ENCODE results near the gene ANKS1B. TPM values are rescaled to one million over a fixed set of nuclear protein-coding genes. Genes with fewer than 3 reads are reported as not detected.
"Not testable (repeated sequence)": the region's sequence is repeated elsewhere in the genome, so short reads cannot be mapped to it uniquely, and the experiment has no call there.

ANKS1B gene
- polyA plus RNA-seq, 1 donor from 2014 or later = not detected

DNA sequence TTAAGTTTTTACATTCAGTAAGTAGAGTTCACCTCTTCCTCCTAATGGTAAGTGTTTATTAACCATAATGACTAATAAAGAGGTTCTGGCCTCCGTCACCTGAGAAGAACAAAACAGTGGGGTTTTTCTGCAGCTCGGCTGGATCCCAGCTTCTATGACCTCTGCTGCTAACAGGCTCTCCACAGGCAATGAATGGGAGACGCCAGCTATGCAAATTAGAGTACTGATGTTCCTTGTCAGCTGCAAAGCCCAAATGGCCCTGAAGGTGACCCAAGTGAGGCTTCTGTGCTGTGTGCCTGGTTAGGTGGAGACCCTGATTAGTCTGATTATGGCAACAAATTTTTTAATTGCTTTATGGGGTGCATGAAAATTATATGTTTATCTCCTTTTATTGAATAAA lies 1121.6 kb downstream of the ANKS1B start:
- Mint-ChIP-seq H3K9me3 (peaks cover 0 to 3% (median 0%) of the 10 kb centered on the region in 3 donors), H3K4me1 (no peaks in the 10 kb centered on the region), H3K36me3 (no peaks in the 10 kb centered on the region), H3K27ac (no peak overlapping the region), H3K4me3 (no peak overlapping the region), H3K27me3 (peaks cover 4% of the 10 kb centered on the region)

DNA sequence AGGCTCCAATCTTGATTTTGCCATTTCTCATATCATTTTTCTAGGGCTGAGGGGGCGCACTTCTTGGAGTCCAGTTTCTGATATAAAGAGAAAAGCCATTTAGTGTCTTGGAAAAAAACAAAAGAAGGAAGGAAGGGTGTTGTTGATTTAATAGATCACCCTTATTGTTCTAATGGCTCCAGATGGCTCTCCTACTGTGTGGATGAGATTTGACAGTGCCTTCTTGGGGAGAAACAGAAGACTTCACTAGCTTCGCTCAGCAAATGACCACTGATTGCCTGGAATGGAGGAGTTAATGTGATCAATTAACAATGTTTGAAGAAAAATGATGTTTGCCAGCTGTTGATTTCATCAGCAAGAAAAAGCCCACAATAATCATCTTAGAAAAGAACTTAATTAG lies 1123.5 kb downstream of the ANKS1B start:
- peaks cover 0 to under 1% (median 0%) of the 10 kb centered on the region in 3 donors for H3K9me3 Mint-ChIP-seq
- no peak overlapping the region for H3K27ac Mint-ChIP-seq
- H3K27me3 Mint-ChIP-seq = peaks cover 2% of the 10 kb centered on the region
- H3K36me3 Mint-ChIP-seq = no peaks in the 10 kb centered on the region
- no peak overlapping the region for H3K4me3 Mint-ChIP-seq
- no peaks in the 10 kb centered on the region for H3K4me1 Mint-ChIP-seq

DNA sequence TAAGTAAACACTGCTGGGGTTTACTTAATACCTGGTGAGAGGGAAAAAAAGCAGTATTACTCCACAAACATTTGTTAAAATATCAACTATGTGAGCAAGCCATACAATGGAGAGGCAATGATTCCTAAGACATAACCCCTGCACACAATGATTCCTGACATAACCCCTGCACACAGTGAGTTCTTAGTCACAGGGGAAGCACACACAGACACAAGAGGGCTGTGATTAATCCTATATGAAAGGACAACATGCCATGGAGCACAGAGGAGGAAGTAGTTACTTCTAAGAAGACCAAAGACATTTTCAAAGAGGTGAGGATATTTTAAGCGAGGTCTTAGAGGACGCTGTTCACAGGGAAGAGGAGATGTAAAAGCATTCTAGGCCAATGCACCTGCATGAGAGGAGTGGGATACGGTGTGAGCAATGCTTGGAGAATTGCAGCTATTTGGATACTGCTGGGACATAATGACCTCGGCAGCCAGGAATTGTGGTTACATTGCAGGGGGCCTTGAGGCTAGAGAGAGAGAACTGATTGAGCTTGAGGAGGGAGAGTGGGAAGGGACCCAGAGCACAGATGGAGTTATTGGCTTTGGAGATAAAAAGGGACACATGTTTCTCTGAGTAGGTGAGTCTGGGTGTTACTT lies 1127.7 kb downstream of the ANKS1B start:
- Mint-ChIP-seq H3K27ac (no peak overlapping the region), H3K27me3 (peaks cover 2% of the 10 kb centered on the region), H3K36me3 (no peaks in the 10 kb centered on the region), H3K4me1 (no peaks in the 10 kb centered on the region), H3K9me3 (no peaks in the 10 kb centered on the region), H3K4me3 (no peak overlapping the region)

DNA sequence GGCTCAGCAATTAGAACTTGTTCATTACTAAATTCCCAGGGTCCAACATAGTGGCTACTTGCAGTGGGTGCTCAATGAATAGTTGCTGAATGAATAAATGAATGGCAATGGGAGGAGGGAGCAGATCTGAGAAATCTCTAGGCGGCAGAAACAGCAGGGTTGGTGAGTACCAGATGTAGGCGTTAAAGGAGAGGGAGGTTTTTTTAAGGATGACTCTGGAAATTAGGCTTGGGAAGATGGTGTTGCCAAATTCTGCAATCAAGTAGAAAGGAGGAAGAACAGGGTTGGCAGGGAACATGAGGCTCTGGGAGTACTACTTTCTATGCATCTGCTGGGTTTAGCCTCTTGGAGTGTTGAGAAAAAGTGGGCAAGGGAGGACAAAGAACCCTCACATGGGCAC lies 1132.6 kb downstream of the ANKS1B start:
- H3K36me3 Mint-ChIP-seq = no peaks in the 10 kb centered on the region
- H3K9me3 Mint-ChIP-seq = no peaks in the 10 kb centered on the region
- no peak overlapping the region for H3K27ac Mint-ChIP-seq
- H3K27me3 Mint-ChIP-seq = peaks cover 4% of the 10 kb centered on the region
- no peak overlapping the region for H3K4me3 Mint-ChIP-seq
- no peaks in the 10 kb centered on the region for H3K4me1 Mint-ChIP-seq

DNA sequence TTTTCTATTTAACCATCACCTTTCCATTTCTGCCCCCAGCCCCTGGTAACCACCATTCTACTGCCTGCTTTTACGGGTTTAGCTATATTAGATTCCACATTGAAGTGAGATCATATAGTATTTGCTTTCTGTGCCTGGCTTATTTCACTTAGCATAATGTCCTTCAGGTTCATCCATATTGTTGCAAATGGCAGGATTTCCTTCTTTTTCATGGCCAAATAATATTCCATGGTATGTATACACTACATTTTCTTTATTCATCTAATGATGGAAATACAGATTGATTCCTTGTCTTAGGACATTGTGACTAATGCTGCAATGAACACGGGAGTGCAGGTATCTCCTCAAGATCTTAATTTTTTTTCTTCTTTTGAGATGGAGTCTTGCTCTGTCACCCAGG lies 1137.5 kb downstream of the ANKS1B start:
- Mint-ChIP-seq H3K4me1 (no peaks in the 10 kb centered on the region), H3K27me3 (peaks cover 4% of the 10 kb centered on the region), H3K27ac (no peak overlapping the region), H3K4me3 (no peak overlapping the region), H3K9me3 (no peaks in the 10 kb centered on the region), H3K36me3 (no peaks in the 10 kb centered on the region)

DNA sequence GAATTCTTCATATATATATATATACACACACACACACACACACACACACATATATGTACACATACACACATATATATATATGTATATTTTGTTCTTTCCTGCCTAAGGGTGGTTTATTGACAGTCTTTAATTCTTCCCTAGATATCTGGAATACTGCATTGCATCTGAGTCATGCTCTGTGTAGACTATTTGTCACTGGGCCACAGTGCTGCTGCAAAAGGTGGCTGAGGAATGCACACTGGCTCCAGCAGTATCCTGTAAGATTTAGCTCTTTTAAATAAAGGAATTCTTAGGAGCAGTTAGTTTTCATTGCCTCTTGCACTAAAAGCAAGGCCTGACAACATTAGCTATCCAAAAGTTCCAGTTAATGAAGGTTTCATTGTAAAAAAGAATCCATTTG lies 1138.8 kb downstream of the ANKS1B start:
- H3K4me1 Mint-ChIP-seq = no peaks in the 10 kb centered on the region
- H3K4me3 Mint-ChIP-seq = no peak overlapping the region
- H3K27me3 Mint-ChIP-seq = peaks cover 4% of the 10 kb centered on the region
- no peaks in the 10 kb centered on the region for H3K9me3 Mint-ChIP-seq
- H3K36me3 Mint-ChIP-seq = no peaks in the 10 kb centered on the region
- H3K27ac Mint-ChIP-seq = no peak overlapping the region

DNA sequence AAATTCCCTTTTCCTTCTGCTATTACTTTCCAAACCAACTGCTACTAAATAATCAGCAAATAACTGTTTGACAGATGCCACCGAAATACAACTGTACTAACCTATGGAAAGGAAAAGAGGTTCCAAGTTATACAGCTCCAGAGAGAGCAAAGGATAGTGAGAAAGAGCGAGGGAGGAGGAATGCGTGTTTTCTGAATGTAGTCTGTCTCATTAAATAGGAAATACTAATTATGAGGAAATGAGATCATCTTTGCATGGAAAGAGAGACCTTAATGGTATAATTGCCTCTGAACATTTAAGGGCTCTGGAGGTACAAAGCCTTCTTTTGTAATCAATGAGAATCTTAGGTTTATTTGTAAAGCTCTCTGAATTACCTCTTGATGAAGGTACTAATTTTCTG lies 1144.4 kb downstream of the ANKS1B start:
- Mint-ChIP-seq H3K9me3 (peaks cover 0 to 1% (median 0%) of the 10 kb centered on the region in 3 donors), H3K27me3 (peaks cover 5% of the 10 kb centered on the region), H3K27ac (no peak overlapping the region), H3K36me3 (no peaks in the 10 kb centered on the region), H3K4me1 (no peaks in the 10 kb centered on the region), H3K4me3 (no peak overlapping the region)

DNA sequence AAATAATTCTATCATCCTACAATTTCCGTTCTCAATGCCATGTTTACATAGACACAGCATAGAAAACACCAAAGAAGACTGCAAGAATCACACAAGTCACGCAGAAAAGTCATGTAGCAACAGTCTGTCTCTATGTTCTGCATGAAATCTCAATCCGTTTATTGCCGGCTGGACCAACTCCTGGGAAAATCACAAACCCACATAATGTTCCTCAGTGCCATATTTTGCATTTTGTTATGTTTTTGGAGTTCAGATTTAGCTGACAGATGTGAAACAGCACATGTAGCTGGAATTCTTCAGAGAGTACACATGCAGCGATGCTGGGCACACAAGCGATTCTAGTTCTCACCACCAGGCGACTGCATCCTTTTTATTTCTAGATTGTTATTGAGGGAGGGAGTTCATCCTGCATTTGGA lies 1146.5 kb downstream of the ANKS1B start:
- Mint-ChIP-seq H3K4me3 (no peak overlapping the region), H3K36me3 (no peaks in the 10 kb centered on the region), H3K4me1 (no peaks in the 10 kb centered on the region), H3K27ac (no peak overlapping the region), H3K27me3 (peaks cover 11% of the 10 kb centered on the region), H3K9me3 (peaks cover 0 to 4% (median 0%) of the 10 kb centered on the region in 3 donors)

DNA sequence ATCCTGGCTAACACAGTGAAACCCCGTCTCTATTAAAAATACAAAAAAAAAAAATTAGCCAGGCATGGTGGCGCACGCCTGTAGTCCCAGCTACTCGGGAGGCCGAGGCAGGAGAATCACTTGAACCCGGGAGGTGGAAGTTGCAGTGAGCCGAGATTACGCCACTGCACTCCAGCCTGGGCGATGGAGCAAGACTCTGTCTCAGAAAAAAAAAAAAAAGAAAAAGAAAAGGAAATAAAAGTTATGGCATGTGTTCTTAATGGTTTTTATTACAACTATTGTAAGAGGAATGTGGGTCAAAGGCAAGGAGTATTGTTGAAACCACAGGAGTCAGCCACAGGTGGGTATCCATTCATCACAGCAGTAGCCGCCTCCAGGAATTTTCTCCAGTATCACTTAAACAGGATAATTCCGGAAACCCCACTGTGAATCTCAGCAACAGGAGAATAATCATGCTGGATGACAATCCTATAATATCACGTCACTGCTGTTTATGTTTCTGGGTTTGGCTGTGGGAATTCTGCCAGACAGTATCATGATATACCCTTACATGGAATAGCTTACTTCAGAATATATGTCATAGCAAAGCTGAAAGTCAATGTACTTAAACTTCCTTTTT lies 1147.5 kb downstream of the ANKS1B start:
- peaks cover 11% of the 10 kb centered on the region for H3K27me3 Mint-ChIP-seq
- not testable (repeated sequence) for H3K36me3 Mint-ChIP-seq, H3K4me3 Mint-ChIP-seq, H3K4me1 Mint-ChIP-seq, H3K9me3 Mint-ChIP-seq, H3K27ac Mint-ChIP-seq

DNA sequence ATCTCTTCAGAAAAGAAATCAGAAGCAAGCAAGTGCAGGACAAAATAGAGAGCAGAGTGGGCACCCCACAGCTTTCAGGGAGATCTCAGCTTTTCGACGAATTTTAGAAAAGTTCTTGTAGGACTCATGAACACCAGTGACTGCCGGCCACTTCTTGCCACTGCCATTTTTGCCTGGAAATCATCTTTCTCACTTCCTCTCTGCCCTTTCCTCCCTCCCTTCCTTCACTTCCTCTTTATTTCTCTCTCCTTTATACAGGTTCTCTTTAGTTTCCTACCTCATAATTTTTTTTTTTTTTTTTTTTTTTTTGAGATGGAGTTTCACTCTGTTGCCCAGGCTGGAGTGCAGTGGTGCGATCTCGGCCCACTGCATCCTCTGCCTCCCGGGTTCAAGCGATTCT lies 1154.1 kb downstream of the ANKS1B start:
- H3K27me3 Mint-ChIP-seq = peaks cover 13% of the 10 kb centered on the region
- peaks cover 0 to 2% (median 0%) of the 10 kb centered on the region in 3 donors for H3K4me1 Mint-ChIP-seq
- no peaks in the 10 kb centered on the region for H3K36me3 Mint-ChIP-seq
- no peak overlapping the region for H3K27ac Mint-ChIP-seq
- no peak overlapping the region for H3K4me3 Mint-ChIP-seq
- H3K9me3 Mint-ChIP-seq = peaks cover 0 to 4% (median 0%) of the 10 kb centered on the region in 3 donors

DNA sequence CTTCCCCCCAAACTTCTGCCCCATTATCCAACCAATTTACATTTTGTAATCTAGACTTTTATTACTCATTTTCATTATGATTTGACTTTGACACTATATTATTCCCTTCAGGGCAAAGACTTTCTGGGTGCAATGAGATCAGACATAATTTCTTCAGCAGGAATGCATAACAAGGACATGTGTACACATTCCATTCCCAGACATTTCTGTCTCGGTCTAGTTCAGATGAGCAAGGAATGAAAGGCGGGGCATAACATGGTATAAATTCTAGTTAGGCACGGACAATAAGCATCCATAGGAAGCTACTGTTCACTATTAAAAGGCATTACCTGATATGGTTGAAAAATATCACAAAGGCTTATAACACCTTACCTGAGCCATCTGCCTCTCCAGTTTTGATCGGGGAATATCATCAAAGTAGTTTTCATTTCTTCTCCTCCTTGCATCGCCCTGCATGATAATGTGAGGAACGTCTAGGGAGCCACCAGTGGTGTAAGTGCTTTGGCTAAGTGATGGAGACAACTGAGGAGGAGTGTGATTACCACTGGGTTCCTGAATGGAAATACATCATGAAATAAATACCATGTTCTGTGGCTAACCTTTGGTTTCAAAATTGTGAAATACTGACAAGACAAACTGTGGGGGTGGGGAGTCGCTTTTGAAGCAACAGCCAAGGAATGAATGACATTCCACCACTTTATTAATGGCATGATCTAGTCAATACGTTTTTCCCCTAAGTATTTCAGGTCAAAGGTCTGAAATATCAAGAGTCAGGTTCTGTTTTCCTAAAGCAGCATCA lies 1155.7 kb downstream of the ANKS1B start:
- no peak overlapping the region for H3K27ac Mint-ChIP-seq
- peaks cover 11% of the 10 kb centered on the region for H3K27me3 Mint-ChIP-seq
- no peak overlapping the region for H3K4me3 Mint-ChIP-seq
- peaks cover 0 to 2% (median 0%) of the 10 kb centered on the region in 3 donors for H3K4me1 Mint-ChIP-seq
- H3K36me3 Mint-ChIP-seq = no peaks in the 10 kb centered on the region
- peaks cover 0 to 2% (median 0%) of the 10 kb centered on the region in 3 donors for H3K9me3 Mint-ChIP-seq

DNA sequence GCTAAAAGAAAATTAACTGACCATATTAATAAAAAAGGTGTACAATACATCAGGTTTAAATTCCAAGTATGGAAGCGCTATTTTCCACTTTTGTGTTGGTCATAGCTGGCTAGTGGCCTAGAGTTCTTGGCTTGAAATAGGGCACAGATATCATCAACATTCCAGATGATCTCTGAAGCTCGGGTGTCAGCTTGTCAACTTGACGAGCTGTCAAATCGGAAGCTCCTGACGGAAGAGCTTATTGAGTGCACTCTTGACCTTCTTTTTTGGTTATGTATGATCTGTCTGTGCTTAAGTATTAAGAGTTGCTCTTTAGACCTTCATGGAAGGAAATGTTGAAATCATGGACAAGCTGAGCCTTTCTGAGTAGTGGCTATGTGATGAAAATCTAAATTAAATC lies 1161.7 kb downstream of the ANKS1B start:
- Mint-ChIP-seq H3K27me3 (peaks cover 7% of the 10 kb centered on the region), H3K36me3 (peaks cover 3% of the 10 kb centered on the region), H3K4me3 (no peak overlapping the region), H3K4me1 (no peaks in the 10 kb centered on the region), H3K27ac (no peak overlapping the region), H3K9me3 (no peaks in the 10 kb centered on the region)

DNA sequence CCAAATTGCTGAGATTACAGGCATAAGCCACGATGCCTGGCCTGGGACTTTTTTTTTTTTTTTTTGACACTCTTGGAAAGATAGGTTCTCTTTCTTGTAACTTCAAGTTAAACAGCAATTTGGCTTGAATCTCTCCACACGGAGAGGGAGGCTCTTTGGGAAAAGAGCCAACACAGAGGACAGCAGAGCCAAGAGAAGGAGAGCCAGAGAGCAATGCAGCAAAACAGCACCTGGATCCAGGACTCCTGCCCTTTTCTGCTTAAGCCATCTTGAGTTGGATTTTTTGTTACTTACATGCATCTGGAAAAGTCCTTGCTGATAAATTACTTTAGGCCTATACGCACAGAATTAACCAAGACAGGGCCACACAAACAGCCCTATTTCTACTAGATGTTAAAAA lies 1162.9 kb downstream of the ANKS1B start:
- Mint-ChIP-seq H3K27me3 (peaks cover 4% of the 10 kb centered on the region), H3K36me3 (peaks cover 3% of the 10 kb centered on the region), H3K9me3 (no peaks in the 10 kb centered on the region), H3K27ac (no peak overlapping the region), H3K4me3 (no peak overlapping the region), H3K4me1 (no peaks in the 10 kb centered on the region)

DNA sequence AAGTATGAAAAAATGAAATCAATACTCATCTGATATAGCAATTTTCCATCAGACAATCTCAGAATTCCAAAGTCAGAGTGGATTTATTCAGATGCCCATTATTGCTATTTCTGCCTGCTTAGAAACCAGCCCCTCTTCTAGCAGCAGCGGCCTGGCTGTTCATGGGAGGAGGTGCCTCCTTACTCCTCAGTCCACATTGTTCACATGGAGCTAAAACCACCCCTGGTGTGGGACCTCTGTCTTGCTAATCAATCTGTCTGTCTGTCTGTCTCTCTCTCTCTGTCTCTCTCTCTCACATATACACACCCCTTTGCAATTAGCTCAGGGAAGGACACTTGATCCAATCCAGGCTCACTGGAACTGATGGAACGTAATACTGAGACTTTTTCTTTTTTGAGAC lies 1163.5 kb downstream of the ANKS1B start:
- Mint-ChIP-seq H3K27me3 (peaks cover 4% of the 10 kb centered on the region), H3K36me3 (peaks cover 3% of the 10 kb centered on the region), H3K9me3 (no peaks in the 10 kb centered on the region), H3K4me1 (no peaks in the 10 kb centered on the region), H3K27ac (no peak overlapping the region), H3K4me3 (no peak overlapping the region)

DNA sequence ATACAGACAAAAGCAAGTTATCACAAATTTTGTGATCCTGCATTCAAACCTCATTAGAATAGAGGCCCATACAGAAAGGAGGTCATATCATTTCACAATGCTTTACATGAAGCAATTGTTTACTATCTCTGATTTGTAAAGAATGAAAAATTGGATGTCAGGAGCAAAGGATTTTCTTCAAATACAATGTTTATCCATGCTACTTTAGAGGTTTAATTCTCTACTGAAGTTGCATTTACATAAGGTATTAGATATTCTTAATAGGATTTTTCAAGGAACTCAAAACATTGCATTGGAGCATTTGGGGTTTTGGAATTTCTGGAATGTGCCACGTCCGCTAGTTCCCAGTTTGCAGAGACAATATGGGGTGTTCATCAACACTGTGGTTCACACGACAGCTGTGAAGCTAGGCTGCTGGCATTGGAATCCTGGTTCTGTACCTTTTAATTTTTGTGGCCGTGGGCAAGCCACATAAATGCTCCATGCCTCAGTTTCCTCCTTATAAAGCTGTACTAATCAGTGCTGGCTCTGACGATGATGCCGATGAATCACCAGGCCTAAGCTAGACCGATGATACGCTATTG lies 1164.8 kb downstream of the ANKS1B start:
- Mint-ChIP-seq H3K27me3 (peaks cover 1% of the 10 kb centered on the region), H3K4me1 (no peaks in the 10 kb centered on the region), H3K27ac (no peak overlapping the region), H3K9me3 (no peaks in the 10 kb centered on the region), H3K36me3 (peaks cover 3% of the 10 kb centered on the region), H3K4me3 (no peak overlapping the region)
